Stimulated activated CD8-positive, alpha-beta memory T cell treated with anti-CD3 and anti-CD28 coated beads, Interleukin-4, amount 100 ng/mL, for 4 hours (primary cell): ENCODE results near the gene LSMEM2.
A peak's percentile ranks its signal among the peaks of the same experiment; 100 is the strongest.

ENCODE experiments used
- DNase-seq, 2 donors: peaks; one replicate each; pipeline ENCODE4 v3.0.0-alpha.2; 2020; ENCODE audit warnings: low read depth in 2 of 2, low spot score in 1 of 2

LSMEM2 gene

GRCh38 chr3:50320853-50321335 lies 42.0 kb downstream of the LSMEM2 start:
- peak in 1 of 2 donors; percentile 35 for DNase-seq

- DNase-seq = peak; percentile 59 to 65
Measured at GRCh38 chr3:50321336-50322114, 42.6 kb downstream of the LSMEM2 start.

- DNase-seq = no peak
Measured at GRCh38 chr3:50322115-50322385, 43.2 kb downstream of the LSMEM2 start.

GRCh38 chr3:50322386-50323091 lies 43.7 kb downstream of the LSMEM2 start, which contains the start of gene HYAL2:
TSS of gene HYAL2 (minus strand) at chr3:50322745. CDS start at chr3:50320489, 2,256 bp downstream.
- no peak for DNase-seq

- no peak for DNase-seq
Measured at GRCh38 chr3:50323092-50323600, 44.3 kb downstream of the LSMEM2 start.

GRCh38 chr3:50323614-50324199 lies 44.8 kb downstream of the LSMEM2 start:
- no peak for DNase-seq

- DNase-seq = peak in 1 of 2 donors; percentile 33
Measured at GRCh38 chr3:50324351-50325112, 45.6 kb downstream of the LSMEM2 start.

GRCh38 chr3:50325113-50325480 lies 46.2 kb downstream of the LSMEM2 start:
- no peak for DNase-seq

- no peak for DNase-seq
Measured at GRCh38 chr3:50325497-50326181, 46.8 kb downstream of the LSMEM2 start.

- no peak for DNase-seq
Measured at GRCh38 chr3:50326182-50326541, 47.3 kb downstream of the LSMEM2 start.

- DNase-seq = no peak
Measured at GRCh38 chr3:50327129-50327528, 48.2 kb downstream of the LSMEM2 start.

GRCh38 chr3:50327943-50328691 lies 49.2 kb downstream of the LSMEM2 start, which contains the start of gene TUSC2:
TSS of gene TUSC2 (minus strand) at chr3:50328223. CDS start at chr3:50328099, 124 bp downstream.
- peak; percentile 89 to 90 for DNase-seq

GRCh38 chr3:50330330-50330729 lies 51.4 kb downstream of the LSMEM2 start:
- DNase-seq = no peak

GRCh38 chr3:50331364-50331907 lies 52.5 kb downstream of the LSMEM2 start:
- DNase-seq = no peak

GRCh38 chr3:50333744-50334328 lies 54.9 kb downstream of the LSMEM2 start:
- no peak for DNase-seq

GRCh38 chr3:50334339-50335075 lies 55.6 kb downstream of the LSMEM2 start:
- no peak for DNase-seq

GRCh38 chr3:50336452-50337174 lies 57.7 kb downstream of the LSMEM2 start:
- no peak for DNase-seq
